ENCODE data around the gene CCDC154.

CCDC154 gene

GRCh38 chr16:1414532-1415260, 29.7 kb downstream of the CCDC154 start, which contains the start of gene UNKL:
UNKL (minus strand) TSS chr16:1414704; CDS start chr16:1414691, 13 bp downstream.
- DNase-seq, result peak; percentile 82

- no peak for DNase-seq
Observed at GRCh38 chr16:1413684-1414531, 30.4 kb downstream of the CCDC154 start.

GRCh38 chr16:1412847-1413246, 31.5 kb downstream of the CCDC154 start:
- DNase-seq, result no peak

- DNase-seq, result peak; percentile 92
Observed at GRCh38 chr16:1408171-1408837, 36.1 kb downstream of the CCDC154 start.

- DNase-seq, result no peak
Observed at GRCh38 chr16:1407753-1408152, 36.6 kb downstream of the CCDC154 start.

- DNase-seq, result no peak
Observed at GRCh38 chr16:1403733-1404132, 40.6 kb downstream of the CCDC154 start.

GRCh38 chr16:1403036-1403435, 41.3 kb downstream of the CCDC154 start:
- no peak for DNase-seq

GRCh38 chr16:1401758-1402154, 42.6 kb downstream of the CCDC154 start:
- DNase-seq, result no peak

- DNase-seq, result no peak
Observed at GRCh38 chr16:1401061-1401757, 43.1 kb downstream of the CCDC154 start.

GRCh38 chr16:1398826-1399581, 45.4 kb downstream of the CCDC154 start:
- DNase-seq, result no peak

- no peak for DNase-seq
Observed at GRCh38 chr16:1398351-1398750, 46.0 kb downstream of the CCDC154 start.

- no peak for DNase-seq
Observed at GRCh38 chr16:1397779-1398178, 46.6 kb downstream of the CCDC154 start.

- no peak for DNase-seq
Observed at GRCh38 chr16:1395444-1396031, 48.8 kb downstream of the CCDC154 start.

- DNase-seq, result no peak
Observed at GRCh38 chr16:1394367-1394951, 49.9 kb downstream of the CCDC154 start.

- DNase-seq, result no peak
Observed at GRCh38 chr16:1393613-1394176, 50.7 kb downstream of the CCDC154 start.

- no peak for DNase-seq
Observed at GRCh38 chr16:1392826-1393225, 51.5 kb downstream of the CCDC154 start.

- no peak for DNase-seq
Observed at GRCh38 chr16:1390239-1390779, 54.0 kb downstream of the CCDC154 start.

GRCh38 chr16:1389762-1390161, 54.6 kb downstream of the CCDC154 start:
- no peak for DNase-seq

- no peak for DNase-seq
Observed at GRCh38 chr16:1387331-1387730, 57.0 kb downstream of the CCDC154 start.

GRCh38 chr16:1385232-1385631, 59.1 kb downstream of the CCDC154 start:
- no peak for DNase-seq

Measured in left hindlimb (tissue), 1 donor.